SK-N-SH treated with all-trans-retinoic acid at 6 μM for 48 hours (cell line): ENCODE results near the gene RAB7B.

Source experiments
- ATAC-seq: fragments of 200-7000 bp; cut with Tn5 transposase; 3 replicates; pipeline ENCODE4 v1.9.1; 2020; ENCODE audit warnings: mild to moderate bottlenecking, moderate library complexity
- ARNTL ChIP-seq: fragments of 450-650 bp; formaldehyde crosslinking; IDR thresholded peaks from 2 replicates; pipeline ENCODE4 v1.5.0; 2020; ENCODE audit warnings: low read depth, mild to moderate bottlenecking, moderate library complexity, borderline replicate concordance
- BACH2 ChIP-seq: fragments of 250-450 bp; sonication (Bioruptor Pico); IDR thresholded peaks from 2 replicates; pipeline ENCODE4 v1.9.0; 2021; ENCODE audit warnings: mild to moderate bottlenecking, borderline replicate concordance
- CREB5 ChIP-seq: fragments of 250-450 bp; sonication (Bioruptor Pico); IDR thresholded peaks from 2 replicates; pipeline ENCODE4 v1.5.1; 2020; ENCODE audit warnings: low read depth, mild to moderate bottlenecking, moderate library complexity
- CSDC2 ChIP-seq: fragments of 250-450 bp; sonication (Bioruptor Pico); IDR thresholded peaks from 2 replicates; pipeline ENCODE4 v1.5.0; 2020; ENCODE audit warnings: mild to moderate bottlenecking, moderate library complexity
- ESRRG ChIP-seq: fragments of 250-450 bp; sonication (Bioruptor Pico); IDR thresholded peaks from 2 replicates; pipeline ENCODE4 v1.6.1; 2021; ENCODE audit warnings: mild to moderate bottlenecking
- GLIS3 ChIP-seq: fragments of 250-450 bp; sonication (Bioruptor Pico); IDR thresholded peaks from 2 replicates; pipeline ENCODE4 v1.5.0; 2020; ENCODE audit warnings: mild to moderate bottlenecking, moderate library complexity
- ISL1 ChIP-seq: fragments of 250-450 bp; sonication (Bioruptor Pico); IDR thresholded peaks from 2 replicates; pipeline ENCODE4 v2.1.2; 2022; ENCODE audit warnings: mild to moderate bottlenecking, moderate library complexity
- OSR1 ChIP-seq: fragments of 250-450 bp; sonication (Bioruptor Pico); IDR thresholded peaks from 2 replicates; pipeline ENCODE4 v1.8.0; 2022; ENCODE audit warnings: moderate library complexity, mild to moderate bottlenecking, inconsistent platforms
- POU6F1 ChIP-seq: fragments of 250-450 bp; sonication (Bioruptor Pico); IDR thresholded peaks from 2 replicates; pipeline ENCODE4 v1.8.0; 2021; ENCODE audit warnings: low read depth, mild to moderate bottlenecking, moderate library complexity, borderline replicate concordance
- PPARA ChIP-seq: fragments of 250-450 bp; sonication (Bioruptor Pico); IDR thresholded peaks from 2 replicates; pipeline ENCODE4 v1.5.0; 2020; ENCODE audit warnings: mild to moderate bottlenecking, borderline replicate concordance
- RARB ChIP-seq: fragments of 250-450 bp; sonication (Bioruptor Pico); IDR thresholded peaks from 2 replicates; pipeline ENCODE4 v1.8.0; 2021; ENCODE audit warnings: mild to moderate bottlenecking, moderate library complexity
- SNAI2 ChIP-seq: fragments of 250-450 bp; sonication (Bioruptor Pico); IDR thresholded peaks from 2 replicates; pipeline ENCODE4 v1.5.0; 2020; ENCODE audit warnings: mild to moderate bottlenecking, moderate library complexity
- TCF4 ChIP-seq: fragments of 250-450 bp; sonication (Bioruptor Pico); IDR thresholded peaks from 2 replicates; pipeline ENCODE4 v1.8.0; 2021; ENCODE audit warnings: mild to moderate bottlenecking, moderate library complexity, borderline replicate concordance
- TOX ChIP-seq: fragments of 250-450 bp; sonication (Bioruptor Pico); IDR thresholded peaks from 2 replicates; pipeline ENCODE4 v1.8.0; 2021; ENCODE audit warnings: mild to moderate bottlenecking, moderate library complexity, borderline replicate concordance
- TSHZ2 ChIP-seq: fragments of 250-450 bp; sonication (Bioruptor Pico); IDR thresholded peaks from 2 replicates; pipeline ENCODE4 v1.5.0; 2020; ENCODE audit warnings: mild to moderate bottlenecking, moderate library complexity
- ZC3H10 ChIP-seq: fragments of 250-450 bp; sonication (Bioruptor Pico); IDR thresholded peaks from 2 replicates; pipeline ENCODE4 v1.5.1; 2021; ENCODE audit warnings: mild to moderate bottlenecking, moderate library complexity
- ZFP30 ChIP-seq: fragments of 450-650 bp; formaldehyde crosslinking; IDR thresholded peaks from 2 replicates; pipeline ENCODE4 v1.5.0; 2022; ENCODE audit warnings: mild to moderate bottlenecking, moderate library complexity
- ZNF565 ChIP-seq: fragments of 450-650 bp; formaldehyde crosslinking; conservative IDR thresholded peaks from 2 replicates; pipeline ENCODE4 v1.5.0; 2020; ENCODE audit warnings: low read depth, mild to moderate bottlenecking, moderate library complexity
- ZNF70 ChIP-seq: fragments of 450-650 bp; formaldehyde crosslinking; IDR thresholded peaks from 2 replicates; pipeline ENCODE4 v1.5.0; 2020; ENCODE audit warnings: mild to moderate bottlenecking, moderate library complexity
- ZNF8 ChIP-seq: fragments of 450-650 bp; formaldehyde crosslinking; IDR thresholded peaks from 2 replicates; pipeline ENCODE4 v1.5.0; 2020; ENCODE audit warnings: mild to moderate bottlenecking, moderate library complexity
- TF ChIP-seq, protein P1 (sequence below): fragments of 250-450 bp; sonication (Bioruptor Pico); IDR thresholded peaks from 2 replicates; pipeline ENCODE4 v1.5.1; 2021; ENCODE audit warnings: mild to moderate bottlenecking, moderate library complexity
- TF ChIP-seq, protein P2 (sequence below): fragments of 250-450 bp; sonication (Bioruptor Pico); IDR thresholded peaks from 2 replicates; pipeline ENCODE4 v1.8.0; 2020; ENCODE audit warnings: mild to moderate bottlenecking, moderate library complexity, borderline replicate concordance

The RAB7B gene

DNA sequence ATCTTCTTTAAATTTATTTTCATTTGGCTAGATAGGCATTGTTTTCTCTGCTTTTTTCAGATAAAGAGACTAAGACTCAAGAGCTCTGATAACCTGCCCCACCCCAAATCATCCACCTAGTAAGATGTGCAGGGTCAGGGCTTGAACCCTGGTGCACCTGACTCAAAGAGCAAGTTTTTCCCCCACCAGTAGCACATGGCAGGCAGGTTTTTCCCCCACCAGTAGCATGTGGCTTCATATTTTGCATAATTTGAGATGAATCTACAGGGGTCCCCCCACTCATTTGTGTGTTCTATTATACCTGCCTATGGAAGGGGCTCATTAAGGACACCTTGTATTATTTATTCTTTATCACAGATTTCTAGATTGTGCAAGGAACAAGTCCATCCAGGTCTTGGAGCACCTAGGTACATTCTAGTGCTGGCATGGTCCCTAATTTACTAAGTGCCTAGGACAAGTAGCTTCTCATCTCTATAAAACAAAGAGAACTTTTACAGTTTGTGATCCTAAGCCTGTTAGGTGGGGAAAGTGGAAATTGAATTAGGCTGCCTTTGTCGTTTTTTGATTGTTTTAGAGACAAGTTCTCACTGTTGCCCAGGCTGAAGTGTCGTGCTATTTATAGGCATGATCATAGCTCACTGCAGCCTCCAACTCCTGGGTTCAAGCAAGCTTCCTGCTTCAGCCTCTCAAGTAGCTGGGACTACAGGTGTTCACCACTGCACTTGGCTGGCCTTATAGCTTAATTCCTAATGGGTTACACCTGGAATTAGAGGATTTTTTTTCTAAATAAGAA, 33.7 kb upstream of the RAB7B start:
- TF ChIP-seq BACH2 (CRISPR knock-in tag) (no peak), CSDC2 (CRISPR knock-in tag) (no peak), ZNF8 (CRISPR knock-in tag) (no peak), SNAI2 (no peak), ISL1 (CRISPR knock-in tag) (no peak), CREB5 (CRISPR knock-in tag) (no peak), POU6F1 (CRISPR knock-in tag) (no peak), ESRRG (no peak), TCF4 (CRISPR knock-in tag) (no peak), ARNTL (CRISPR knock-in tag) (no peak), TOX (CRISPR knock-in tag) (no peak), TSHZ2 (CRISPR knock-in tag) (no peak), GLIS3 (CRISPR knock-in tag) (no peak), RARB (CRISPR knock-in tag) (no peak), ZNF70 (no peak)
- TF ChIP-seq, protein P1, sequence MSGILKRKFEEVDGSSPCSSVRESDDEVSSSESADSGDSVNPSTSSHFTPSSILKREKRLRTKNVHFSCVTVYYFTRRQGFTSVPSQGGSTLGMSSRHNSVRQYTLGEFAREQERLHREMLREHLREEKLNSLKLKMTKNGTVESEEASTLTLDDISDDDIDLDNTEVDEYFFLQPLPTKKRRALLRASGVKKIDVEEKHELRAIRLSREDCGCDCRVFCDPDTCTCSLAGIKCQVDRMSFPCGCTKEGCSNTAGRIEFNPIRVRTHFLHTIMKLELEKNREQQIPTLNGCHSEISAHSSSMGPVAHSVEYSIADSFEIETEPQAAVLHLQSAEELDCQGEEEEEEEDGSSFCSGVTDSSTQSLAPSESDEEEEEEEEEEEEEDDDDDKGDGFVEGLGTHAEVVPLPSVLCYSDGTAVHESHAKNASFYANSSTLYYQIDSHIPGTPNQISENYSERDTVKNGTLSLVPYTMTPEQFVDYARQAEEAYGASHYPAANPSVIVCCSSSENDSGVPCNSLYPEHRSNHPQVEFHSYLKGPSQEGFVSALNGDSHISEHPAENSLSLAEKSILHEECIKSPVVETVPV (CRISPR knock-in tag) = no peak
- TF ChIP-seq, protein P2, sequence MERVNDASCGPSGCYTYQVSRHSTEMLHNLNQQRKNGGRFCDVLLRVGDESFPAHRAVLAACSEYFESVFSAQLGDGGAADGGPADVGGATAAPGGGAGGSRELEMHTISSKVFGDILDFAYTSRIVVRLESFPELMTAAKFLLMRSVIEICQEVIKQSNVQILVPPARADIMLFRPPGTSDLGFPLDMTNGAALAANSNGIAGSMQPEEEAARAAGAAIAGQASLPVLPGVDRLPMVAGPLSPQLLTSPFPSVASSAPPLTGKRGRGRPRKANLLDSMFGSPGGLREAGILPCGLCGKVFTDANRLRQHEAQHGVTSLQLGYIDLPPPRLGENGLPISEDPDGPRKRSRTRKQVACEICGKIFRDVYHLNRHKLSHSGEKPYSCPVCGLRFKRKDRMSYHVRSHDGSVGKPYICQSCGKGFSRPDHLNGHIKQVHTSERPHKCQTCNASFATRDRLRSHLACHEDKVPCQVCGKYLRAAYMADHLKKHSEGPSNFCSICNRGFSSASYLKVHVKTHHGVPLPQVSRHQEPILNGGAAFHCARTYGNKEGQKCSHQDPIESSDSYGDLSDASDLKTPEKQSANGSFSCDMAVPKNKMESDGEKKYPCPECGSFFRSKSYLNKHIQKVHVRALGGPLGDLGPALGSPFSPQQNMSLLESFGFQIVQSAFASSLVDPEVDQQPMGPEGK (CRISPR knock-in tag) = no peak
- ATAC-seq = no peak

DNA sequence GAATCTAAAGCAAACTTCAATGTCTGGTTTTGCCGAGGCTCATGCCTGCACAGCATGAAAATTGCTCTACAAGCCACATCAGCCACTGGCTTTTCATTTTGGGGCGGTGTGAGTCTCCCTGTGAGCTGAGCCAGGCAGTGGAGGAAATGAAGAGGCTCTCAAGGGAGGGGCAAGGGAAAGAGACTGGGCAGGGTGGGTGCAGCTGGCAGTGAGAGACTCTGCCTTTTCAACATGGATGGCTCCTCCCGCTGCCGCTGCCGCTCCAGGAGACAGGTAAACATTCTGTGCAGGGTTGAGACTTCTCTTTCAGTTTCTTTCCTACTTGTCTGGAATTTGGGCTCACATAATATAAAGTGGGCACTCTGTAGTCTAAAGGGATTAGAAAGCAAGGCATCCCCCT, 31.8 kb upstream of the RAB7B start:
- no peak for ATAC-seq
- TF ChIP-seq ZFP30 (CRISPR knock-in tag) (no peak), SNAI2 (no peak), OSR1 (CRISPR knock-in tag) (no peak), ZNF8 (CRISPR knock-in tag) (no peak), ISL1 (CRISPR knock-in tag) (no peak), ESRRG (no peak), TOX (CRISPR knock-in tag) (no peak), ZC3H10 (CRISPR knock-in tag) (no peak), CSDC2 (CRISPR knock-in tag) (no peak), BACH2 (CRISPR knock-in tag) (no peak), TSHZ2 (CRISPR knock-in tag) (no peak), TCF4 (CRISPR knock-in tag) (no peak), PPARA (CRISPR knock-in tag) (no peak), ZNF565 (CRISPR knock-in tag) (no peak)
- TF ChIP-seq, protein P1 (CRISPR knock-in tag) = no peak
- TF ChIP-seq, protein P2 (CRISPR knock-in tag) = no peak
